Common myeloid progenitor, CD34-positive (primary cell): ENCODE data around the gene MACROH2A2.
"Not testable (repeated sequence)": the region's sequence is repeated elsewhere in the genome, so short reads cannot be mapped to it uniquely, and the experiment has no call there.

Experiments used
- CTCF ChIA-PET: fragments of 350-600 bp; sonication (Branson Sonifier 250); formaldehyde crosslinking; loops from one replicate; lab custom pipeline; 2021; ENCODE audit warnings: antibody characterized with exemption; lab: Charles Lee
- POLR2A ChIA-PET: fragments of 350-600 bp; sonication (Branson Sonifier 250); formaldehyde crosslinking; loops from one replicate; lab custom pipeline; 2021; ENCODE audit warnings: antibody characterized with exemption; lab: Charles Lee
- DNase-seq, 3 donors: peaks; one replicate each; pipeline versions ENCODE4 v3.0.0 to v3.0.0-alpha.2; 2013
- H3K27ac ChIP-seq, 2 experiments: 1 replicate in 1 of 2; 2 replicates in 1 of 2; pipeline ENCODE4 v1.7.0; 2013; ENCODE audit warnings: inconsistent platforms in 2 of 2, low read length in 2 of 2, mild to moderate bottlenecking in 2 of 2, low read depth in 1 of 2, moderate library complexity in 1 of 2; ENCODE audit not compliant: severe bottlenecking in 2 of 2, insufficient read depth in 1 of 2, poor library complexity in 1 of 2
- H3K27me3 ChIP-seq, 5 experiments: replicated peaks in 2 of 5; 1 replicate in 3 of 5; 2 replicates in 2 of 5; pipeline versions ENCODE4 v1.6.1 to v1.7.0; 2013; ENCODE audit warnings: low read length in 4 of 5, mild to moderate bottlenecking in 2 of 5, moderate library complexity in 2 of 5, inconsistent platforms in 1 of 5; ENCODE audit not compliant: insufficient read depth in 5 of 5, control insufficient read depth in 4 of 5
- H3K36me3 ChIP-seq, 4 experiments: 1 replicate in 2 of 4; 2 replicates in 2 of 4; pipeline versions ENCODE4 v1.6.1 to v1.7.0; 2013; ENCODE audit warnings: low read length in 3 of 4, control low read depth in 1 of 4, mild to moderate bottlenecking in 1 of 4; ENCODE audit not compliant: control insufficient read depth in 4 of 4, insufficient read depth in 4 of 4
- H3K4me1 ChIP-seq, 4 experiments: 1 replicate in 3 of 4; 2 replicates in 1 of 4; pipeline versions ENCODE4 v1.6.1 to v1.7.1; 2013; ENCODE audit warnings: low read length in 3 of 4, mild to moderate bottlenecking in 3 of 4, control low read depth in 1 of 4, inconsistent platforms in 1 of 4, moderate library complexity in 1 of 4; ENCODE audit not compliant: control insufficient read depth in 4 of 4, insufficient read depth in 4 of 4; ENCODE audit errors: control extremely low read depth in 1 of 4
- H3K4me3 ChIP-seq, 7 experiments: 1 replicate in 4 of 7; 2 replicates in 3 of 7; pipeline versions ENCODE4 v1.5.1 to v1.7.0; 2013; ENCODE audit warnings: mild to moderate bottlenecking in 7 of 7, low read length in 6 of 7, moderate library complexity in 6 of 7, inconsistent platforms in 2 of 7, low read depth in 2 of 7, control low read depth in 1 of 7; ENCODE audit not compliant: insufficient read depth in 4 of 7, control insufficient read depth in 1 of 7; ENCODE audit errors: extremely low read depth in 1 of 7
- H3K9me3 ChIP-seq, 5 experiments: 1 replicate in 4 of 5; 2 replicates in 1 of 5; pipeline versions ENCODE4 v1.6.1 to v1.7.1; 2013; ENCODE audit warnings: low read length in 4 of 5, mild to moderate bottlenecking in 2 of 5, inconsistent platforms in 1 of 5, low read depth in 1 of 5, moderate library complexity in 1 of 5; ENCODE audit not compliant: control insufficient read depth in 4 of 5, insufficient read depth in 2 of 5; ENCODE audit errors: control extremely low read depth in 1 of 5
- WGBS: methylation state at CpG from one replicate; pipeline ENCODE4 v1.1.5; 2013; ENCODE audit not compliant: insufficient coverage; 5-methylcytosine and 5-hydroxymethylcytosine counted together

The MACROH2A2 gene

DNA sequence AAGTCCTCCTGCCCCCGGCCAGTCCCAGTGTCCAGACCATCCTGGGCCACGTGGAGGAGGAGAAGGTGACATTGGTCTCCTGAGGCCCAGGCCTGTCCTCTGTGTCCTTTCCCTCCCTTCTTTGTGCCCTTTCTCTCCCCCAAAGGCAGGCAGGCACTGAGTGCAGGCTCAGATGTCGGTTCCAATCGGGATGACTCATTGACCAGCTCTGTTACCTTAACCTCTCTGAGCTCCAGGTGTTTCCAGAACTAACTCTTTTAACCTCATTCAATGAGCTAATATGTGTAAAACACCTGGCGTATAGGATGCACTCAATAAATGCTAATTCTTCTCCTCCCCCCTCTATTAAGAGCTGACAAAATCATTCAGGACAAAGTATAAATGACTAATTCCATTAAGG, 25.7 kb downstream of the MACROH2A2 start:
- H3K27me3 ChIP-seq, result no peaks in the 10 kb centered on the region
- H3K36me3 ChIP-seq, result no peaks in the 10 kb centered on the region
- H3K9me3 ChIP-seq, result no peaks in the 10 kb centered on the region
- no peak for DNase-seq
- no peak overlapping the region for H3K27ac ChIP-seq
- CTCF ChIA-PET, result interaction anchor here (1.3 kb wide), 1 partner anchor 37 kb away, joined by 4 read pairs; no protein-coding TSS in a partner anchor
- 95% methylated on average over 2 of the region's 5 CpGs for WGBS
- H3K4me1 ChIP-seq, result no peaks in the 10 kb centered on the region
- POLR2A ChIA-PET, result no interaction called here
- H3K4me3 ChIP-seq, result no peak overlapping the region

DNA sequence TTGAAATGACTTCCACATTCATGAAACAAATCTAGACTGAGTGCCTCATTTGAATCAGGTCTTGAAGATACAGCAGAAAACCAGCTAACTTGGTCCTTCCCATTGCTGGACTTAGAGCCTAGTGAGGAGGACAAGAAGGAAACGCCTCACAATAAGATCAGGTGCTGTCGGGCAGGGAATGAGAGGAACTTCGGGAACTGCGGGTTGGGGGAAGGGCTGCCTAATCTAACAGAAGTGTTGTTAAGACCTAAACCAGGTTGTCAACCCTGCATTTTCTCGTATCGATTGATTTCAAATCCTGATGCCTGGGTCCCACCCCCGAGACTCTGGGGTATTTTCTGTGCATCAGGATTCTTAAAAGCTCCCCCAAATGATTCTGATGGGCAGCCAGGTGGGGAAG, 26.3 kb downstream of the MACROH2A2 start:
- no peak overlapping the region for H3K27ac ChIP-seq
- no peaks in the 10 kb centered on the region for H3K9me3 ChIP-seq
- ChIA-PET POLR2A (no interaction called here), CTCF (interaction anchor here (1.3 kb wide), 1 partner anchor 37 kb away, joined by 4 read pairs; no protein-coding TSS in a partner anchor)
- no peaks in the 10 kb centered on the region for H3K36me3 ChIP-seq
- DNase-seq, result no peak
- 99% methylated on average over 6 of the region's 7 CpGs for WGBS
- no peak overlapping the region for H3K4me3 ChIP-seq
- no peaks in the 10 kb centered on the region for H3K4me1 ChIP-seq
- no peaks in the 10 kb centered on the region for H3K27me3 ChIP-seq

DNA sequence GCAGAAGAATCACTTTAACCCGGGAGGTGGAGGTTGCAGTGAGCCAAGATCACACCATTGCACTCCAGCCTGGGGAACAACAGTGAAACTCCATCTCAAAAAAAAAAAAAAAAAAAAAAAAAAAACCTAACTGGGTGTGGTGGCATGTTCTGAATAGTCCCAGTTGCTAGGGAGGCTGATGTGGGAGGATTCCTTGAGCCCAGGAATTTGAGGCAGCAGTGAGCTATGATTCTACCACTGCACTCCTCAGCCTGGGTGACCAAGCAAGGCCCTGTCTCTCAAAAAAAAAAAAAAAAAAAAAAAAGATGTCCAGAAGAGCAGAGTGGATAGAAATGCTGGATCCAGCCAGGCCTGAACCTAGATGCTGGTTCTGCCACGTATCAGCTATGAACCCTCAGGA, 28.1 kb downstream of the MACROH2A2 start:
- H3K27me3 ChIP-seq, H3K36me3 ChIP-seq, H3K27ac ChIP-seq, DNase-seq, POLR2A ChIA-PET, H3K4me1 ChIP-seq, H3K9me3 ChIP-seq, H3K4me3 ChIP-seq: not testable (repeated sequence)
- WGBS, result no CpG with 5 or more reads among the region's 2 CpGs
- CTCF ChIA-PET, result interaction anchor here (0.6 to 1.0 kb wide), 4 partner anchors 11 to 601 kb away, joined by 3 to 4 read pairs (median 4); no protein-coding TSS in a partner anchor

DNA sequence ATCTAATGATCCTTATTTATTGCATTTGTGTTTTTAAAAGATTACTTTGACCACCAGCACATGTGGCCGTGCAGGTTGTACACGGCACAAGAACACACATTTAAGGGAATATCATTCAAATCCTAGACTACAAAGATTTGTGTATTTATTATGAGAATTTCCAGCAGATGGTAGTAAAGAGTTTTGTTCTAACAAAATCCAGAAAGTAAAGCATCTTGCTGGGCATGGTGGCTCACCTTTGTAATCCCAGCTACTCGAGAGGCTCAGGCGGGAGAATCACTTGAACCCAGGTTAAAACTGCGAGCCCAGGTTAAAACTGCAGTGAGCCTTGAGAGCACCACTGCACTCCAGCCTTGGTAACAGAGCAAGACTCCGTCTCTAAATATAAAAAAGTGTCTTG, 31.5 kb downstream of the MACROH2A2 start:
- CTCF ChIA-PET, result interaction anchor here (1.0 kb wide), 1 partner anchor 30 kb away, joined by 3 read pairs; no protein-coding TSS in a partner anchor
- H3K36me3 ChIP-seq, result no peaks in the 10 kb centered on the region
- WGBS, result 92% methylated on average over 4 of the region's 6 CpGs
- POLR2A ChIA-PET, result no interaction called here
- H3K4me3 ChIP-seq, result no peak overlapping the region
- no peak overlapping the region for H3K27ac ChIP-seq
- no peak for DNase-seq
- H3K9me3 ChIP-seq, result no peaks in the 10 kb centered on the region
- H3K27me3 ChIP-seq, result no peaks in the 10 kb centered on the region
- no peaks in the 10 kb centered on the region for H3K4me1 ChIP-seq

DNA sequence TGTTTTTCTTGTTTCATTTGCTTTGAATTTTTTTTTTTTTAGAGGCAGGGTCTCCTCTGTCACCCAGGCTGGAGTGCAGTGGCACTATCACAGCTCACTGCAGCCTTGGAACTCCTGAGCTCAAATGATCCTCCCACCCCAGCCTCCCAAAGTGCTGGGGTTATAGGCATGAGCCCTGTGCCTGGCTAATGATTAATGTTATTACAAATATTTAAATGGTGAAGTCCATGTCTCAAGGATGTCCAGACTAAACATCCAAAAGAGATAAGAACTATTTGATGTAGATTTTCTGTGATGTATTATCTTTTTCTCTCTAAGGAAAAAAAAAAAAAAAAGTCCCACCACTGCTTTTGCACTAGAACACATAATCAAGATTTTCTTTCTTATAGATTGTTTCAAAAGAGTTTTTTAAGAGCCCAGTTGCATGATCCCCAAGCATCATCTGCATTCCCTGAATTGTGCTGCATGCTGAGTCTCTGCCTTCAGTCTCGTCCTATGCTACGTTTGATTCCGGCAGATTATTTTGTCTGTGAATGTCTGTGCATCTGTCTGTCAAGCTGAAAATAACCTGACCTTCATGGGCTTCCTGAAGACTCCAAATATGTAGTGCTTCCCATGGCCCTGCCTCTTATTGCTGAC, 33.4 kb downstream of the MACROH2A2 start:
- CTCF ChIA-PET, result interaction anchor here (1.0 kb wide), 1 partner anchor 9 kb away, joined by 3 read pairs; no protein-coding TSS in a partner anchor
- POLR2A ChIA-PET, result no interaction called here
- Histone ChIP-seq H3K27me3 (no peaks in the 10 kb centered on the region), H3K36me3 (no peaks in the 10 kb centered on the region), H3K27ac (no peak overlapping the region), H3K4me1 (no peaks in the 10 kb centered on the region), H3K9me3 (no peaks in the 10 kb centered on the region), H3K4me3 (no peak overlapping the region)
- 100% methylated on average over 3 of the region's 3 CpGs for WGBS
- DNase-seq, result no peak

DNA sequence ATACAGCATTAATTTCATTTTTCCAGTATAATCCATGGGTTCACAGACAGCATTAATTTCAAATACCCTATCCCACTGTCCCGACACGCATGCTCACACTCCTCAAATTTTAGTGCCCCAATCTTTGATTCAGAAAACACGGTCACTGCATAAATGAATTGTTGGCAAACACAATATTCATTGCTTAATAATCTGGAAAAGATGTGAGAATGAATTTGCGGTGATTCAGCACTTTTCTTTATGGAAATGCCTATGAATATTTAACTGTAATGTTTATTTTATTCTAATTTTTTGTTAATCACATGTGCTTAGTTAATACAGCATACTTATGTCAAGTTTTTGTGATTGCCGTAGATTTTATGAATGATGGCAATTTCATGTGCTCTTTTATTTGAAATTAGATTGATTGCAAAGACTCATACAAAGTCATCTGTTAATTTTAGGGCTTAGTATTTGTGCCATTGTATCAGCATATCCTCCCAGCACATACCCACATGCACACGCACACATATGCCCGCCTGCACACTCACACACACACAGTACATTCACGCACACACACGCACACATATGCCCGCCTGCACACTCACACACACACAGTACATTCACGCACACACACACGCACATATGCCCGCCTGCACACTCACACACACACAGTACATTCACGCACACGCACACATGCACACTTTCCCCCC, 35.1 kb downstream of the MACROH2A2 start:
- H3K9me3 ChIP-seq, result no peaks in the 10 kb centered on the region
- ChIA-PET CTCF (no interaction called here), POLR2A (no interaction called here)
- no peaks in the 10 kb centered on the region for H3K27me3 ChIP-seq
- H3K4me1 ChIP-seq, result peaks cover 0 to 5% (median 1%) of the 10 kb centered on the region in 4 experiments
- DNase-seq, result peak in 1 of 3 donors; percentile 2
- no peak overlapping the region for H3K27ac ChIP-seq
- H3K4me3 ChIP-seq, result no peak overlapping the region
- whole genome bisulfite sequencing, result no CpG with 5 or more reads among the region's 15 CpGs
- H3K36me3 ChIP-seq, result peaks cover 0 to 1% (median 0%) of the 10 kb centered on the region in 4 experiments

DNA sequence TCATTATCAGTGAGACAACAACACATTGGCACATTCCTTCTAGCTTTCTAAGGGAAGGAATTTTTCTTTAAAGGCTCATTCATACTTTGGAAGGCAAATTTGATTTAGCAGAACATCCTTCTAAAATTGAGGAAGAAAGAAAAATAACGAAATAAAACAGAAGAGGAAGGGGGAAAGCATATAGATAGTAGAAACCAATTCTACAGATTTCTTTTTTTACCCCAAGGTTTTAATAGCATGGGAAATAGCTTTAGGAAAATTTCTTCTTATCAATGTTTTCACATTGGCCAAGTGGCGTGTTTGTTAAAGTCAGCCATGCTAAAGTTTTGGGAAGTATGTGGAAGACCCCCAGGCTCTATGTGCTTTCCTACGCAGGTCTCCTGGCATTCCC, 35.7 kb downstream of the MACROH2A2 start:
- POLR2A ChIA-PET, result no interaction called here
- DNase-seq, result no peak
- CTCF ChIA-PET, result no interaction called here
- WGBS, result 100% methylated on average over 1 of the region's 3 CpGs
- H3K9me3 ChIP-seq, result no peaks in the 10 kb centered on the region
- H3K4me1 ChIP-seq, result peaks cover 0 to 7% (median 1%) of the 10 kb centered on the region in 4 experiments
- no peak overlapping the region for H3K4me3 ChIP-seq
- no peaks in the 10 kb centered on the region for H3K27me3 ChIP-seq
- no peak overlapping the region for H3K27ac ChIP-seq
- H3K36me3 ChIP-seq, result peaks cover 0 to 1% (median 0%) of the 10 kb centered on the region in 4 experiments
